Coronary artery (tissue), 2 donors: ENCODE data around the gene UPF1.

Source experiments
- DNase-seq: peaks from one replicate; pipeline ENCODE4 v3.0.0-alpha.2; 2017; ENCODE audit warnings: low spot score
- H3K27ac ChIP-seq, 2 donors: fragments of 200-600 bp; sonication (generic); one replicate each; pipeline ENCODE4 v1.5.1; 2016 to 2019
- H3K4me3 ChIP-seq: fragments of 200-600 bp; sonication (generic); 2 replicates; pipeline ENCODE4 v1.5.1; 2016; ENCODE audit warnings: mild to moderate bottlenecking, moderate library complexity
- TF ChIP-seq, protein P1 (sequence below): fragments of 200-600 bp; sonication (generic); IDR thresholded peaks from one replicate; pipeline ENCODE4 v1.5.1; 2019; ENCODE audit warnings: antibody characterized with exemption

The UPF1 gene

DNA sequence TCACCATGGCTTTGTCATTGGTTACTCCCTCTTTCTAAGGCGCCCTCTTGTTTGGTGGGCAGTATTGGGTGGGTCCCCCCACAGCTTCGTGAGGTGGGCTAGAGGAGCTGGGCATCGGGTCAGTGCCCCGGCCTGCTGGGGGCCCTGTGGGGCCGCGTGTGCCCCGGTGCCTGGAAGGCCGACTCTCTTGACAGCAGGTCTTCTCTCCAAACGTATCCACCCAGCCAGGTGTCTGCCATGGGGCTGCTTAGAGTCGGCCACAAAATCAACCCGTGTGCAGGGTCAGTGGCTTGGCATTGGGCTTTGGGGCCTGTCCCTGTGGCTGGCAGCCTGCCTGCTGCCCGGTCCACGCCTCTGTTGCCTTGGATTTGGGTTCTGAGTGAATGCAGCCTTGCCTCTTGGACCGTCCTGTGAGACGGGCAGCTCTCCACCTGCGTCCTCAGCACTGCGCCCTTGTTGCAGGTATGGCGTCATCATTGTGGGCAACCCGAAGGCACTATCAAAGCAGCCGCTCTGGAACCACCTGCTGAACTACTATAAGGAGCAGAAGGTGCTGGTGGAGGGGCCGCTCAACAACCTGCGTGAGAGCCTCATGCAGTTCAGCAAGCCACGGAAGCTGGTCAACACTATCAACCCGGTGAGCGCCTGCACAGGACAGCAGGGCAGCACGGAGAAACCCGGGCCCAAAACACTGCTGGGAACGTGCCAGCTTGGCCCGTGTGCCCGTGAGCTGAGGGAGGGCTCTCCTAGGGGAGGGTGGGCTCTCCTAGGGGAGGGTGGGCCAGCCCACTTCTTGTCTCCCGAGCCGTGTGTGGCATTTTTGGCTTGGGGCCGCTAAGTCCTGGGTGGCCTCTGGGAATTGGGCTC is 31.4 kb downstream of the UPF1 start:
- no peak overlapping the region for H3K27ac ChIP-seq
- DNase-seq, result no peak
- H3K4me3 ChIP-seq, result no peak overlapping the region
- TF ChIP-seq, protein P1, sequence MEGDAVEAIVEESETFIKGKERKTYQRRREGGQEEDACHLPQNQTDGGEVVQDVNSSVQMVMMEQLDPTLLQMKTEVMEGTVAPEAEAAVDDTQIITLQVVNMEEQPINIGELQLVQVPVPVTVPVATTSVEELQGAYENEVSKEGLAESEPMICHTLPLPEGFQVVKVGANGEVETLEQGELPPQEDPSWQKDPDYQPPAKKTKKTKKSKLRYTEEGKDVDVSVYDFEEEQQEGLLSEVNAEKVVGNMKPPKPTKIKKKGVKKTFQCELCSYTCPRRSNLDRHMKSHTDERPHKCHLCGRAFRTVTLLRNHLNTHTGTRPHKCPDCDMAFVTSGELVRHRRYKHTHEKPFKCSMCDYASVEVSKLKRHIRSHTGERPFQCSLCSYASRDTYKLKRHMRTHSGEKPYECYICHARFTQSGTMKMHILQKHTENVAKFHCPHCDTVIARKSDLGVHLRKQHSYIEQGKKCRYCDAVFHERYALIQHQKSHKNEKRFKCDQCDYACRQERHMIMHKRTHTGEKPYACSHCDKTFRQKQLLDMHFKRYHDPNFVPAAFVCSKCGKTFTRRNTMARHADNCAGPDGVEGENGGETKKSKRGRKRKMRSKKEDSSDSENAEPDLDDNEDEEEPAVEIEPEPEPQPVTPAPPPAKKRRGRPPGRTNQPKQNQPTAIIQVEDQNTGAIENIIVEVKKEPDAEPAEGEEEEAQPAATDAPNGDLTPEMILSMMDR, result no peak

DNA sequence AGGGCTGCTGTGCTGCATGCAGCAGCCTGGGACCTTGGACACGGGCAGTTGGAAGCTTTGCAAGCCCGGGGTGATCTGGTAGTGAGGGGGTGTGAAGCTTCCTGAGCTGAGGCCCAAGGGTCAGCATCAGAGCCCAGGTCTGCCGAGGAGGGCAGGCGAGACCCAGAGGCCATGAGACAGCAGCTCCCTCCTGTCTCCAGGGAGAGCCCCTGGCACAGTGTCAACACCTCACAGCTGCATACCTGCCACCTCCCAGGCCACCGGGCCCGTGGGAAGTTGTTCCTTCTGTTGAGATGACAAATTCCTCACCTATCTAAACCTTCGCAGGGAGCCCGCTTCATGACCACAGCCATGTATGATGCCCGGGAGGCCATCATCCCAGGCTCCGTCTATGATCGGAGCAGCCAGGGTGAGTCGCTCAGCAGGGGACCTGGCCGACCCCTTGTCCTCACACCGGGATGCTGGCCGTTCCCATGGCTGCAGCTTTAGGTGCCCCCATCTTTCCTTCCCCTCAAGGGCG is 32.1 kb downstream of the UPF1 start:
- no peak overlapping the region for H3K27ac ChIP-seq
- no peak for DNase-seq
- no peak overlapping the region for H3K4me3 ChIP-seq
- TF ChIP-seq, protein P1, result no peak

DNA sequence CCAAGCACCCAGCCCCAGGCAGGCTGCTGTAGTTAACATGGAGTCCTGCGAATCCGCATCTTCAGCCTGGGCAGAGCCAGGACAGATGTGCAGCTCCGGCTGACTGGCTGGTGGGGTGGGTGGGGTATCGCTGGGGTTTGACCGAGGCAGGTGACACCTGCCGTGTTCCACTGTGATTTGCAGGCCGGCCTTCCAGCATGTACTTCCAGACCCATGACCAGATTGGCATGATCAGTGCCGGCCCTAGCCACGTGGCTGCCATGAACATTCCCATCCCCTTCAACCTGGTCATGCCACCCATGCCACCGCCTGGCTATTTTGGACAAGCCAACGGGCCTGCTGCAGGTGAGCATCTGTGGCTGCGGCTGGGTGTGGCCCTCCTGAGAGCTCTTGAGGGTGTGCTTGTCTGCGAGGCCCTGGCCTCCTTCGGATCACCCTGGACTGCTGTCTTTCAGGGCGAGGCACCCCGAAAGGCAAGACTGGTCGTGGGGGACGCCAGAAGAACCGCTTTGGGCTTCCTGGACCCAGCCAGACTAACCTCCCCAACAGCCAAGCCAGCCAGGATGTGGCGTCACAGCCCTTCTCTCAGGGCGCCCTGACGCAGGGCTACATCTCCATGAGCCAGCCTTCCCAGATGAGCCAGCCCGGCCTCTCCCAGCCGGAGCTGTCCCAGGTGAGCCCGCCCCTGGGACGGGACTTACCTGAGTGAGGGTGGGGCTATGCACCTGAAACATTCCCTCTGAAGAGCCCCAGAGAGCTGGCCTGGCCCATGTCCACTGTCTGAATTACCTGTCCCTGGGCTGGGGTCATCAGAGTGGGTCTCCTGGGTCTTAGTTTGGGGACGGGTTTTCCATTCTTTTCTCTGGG is 33.6 kb downstream of the UPF1 start:
- no peak for DNase-seq
- no peak overlapping the region for H3K27ac ChIP-seq
- no peak overlapping the region for H3K4me3 ChIP-seq
- TF ChIP-seq, protein P1, result no peak

DNA sequence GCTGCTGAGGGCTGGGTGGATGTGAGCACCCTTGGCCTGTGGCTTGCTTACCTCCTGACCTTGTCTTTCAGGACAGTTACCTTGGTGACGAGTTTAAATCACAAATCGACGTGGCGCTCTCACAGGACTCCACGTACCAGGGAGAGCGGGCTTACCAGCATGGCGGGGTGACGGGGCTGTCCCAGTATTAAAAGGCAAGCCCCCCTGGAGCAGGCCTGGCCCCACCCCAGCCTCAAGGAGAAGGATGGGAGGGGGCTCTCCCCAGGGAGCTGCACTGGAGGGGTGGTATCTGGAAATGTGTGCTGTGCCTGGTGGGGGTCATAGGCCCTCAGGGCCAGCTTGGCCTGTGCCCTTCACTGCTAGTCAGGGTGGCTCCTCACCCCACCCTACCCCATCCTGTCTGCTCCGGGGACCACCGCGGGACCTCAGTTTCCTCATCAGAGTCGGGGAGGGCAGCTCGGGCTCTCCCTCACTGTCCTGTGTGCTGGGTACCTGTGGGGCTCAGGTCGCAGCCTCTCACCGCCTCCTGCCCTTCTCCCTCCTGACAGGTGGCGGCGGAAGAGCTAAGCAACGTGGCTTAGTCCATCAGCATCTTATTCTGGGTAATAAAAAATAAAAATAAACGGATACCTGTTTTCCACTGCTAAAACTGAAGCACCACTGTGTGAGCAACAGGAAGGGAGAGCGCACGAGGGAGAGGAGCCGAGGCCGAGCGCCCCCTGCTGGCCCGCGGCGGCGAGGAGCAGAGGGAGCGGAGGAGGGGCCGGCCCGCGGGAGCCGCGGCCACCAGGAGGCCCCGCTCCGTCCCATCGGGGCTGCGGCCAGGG is 34.4 kb downstream of the UPF1 start:
- TF ChIP-seq, protein P1, result peak; percentile 96
- Histone ChIP-seq H3K27ac (no peak overlapping the region), H3K4me3 (no peak overlapping the region)
- no peak for DNase-seq

DNA sequence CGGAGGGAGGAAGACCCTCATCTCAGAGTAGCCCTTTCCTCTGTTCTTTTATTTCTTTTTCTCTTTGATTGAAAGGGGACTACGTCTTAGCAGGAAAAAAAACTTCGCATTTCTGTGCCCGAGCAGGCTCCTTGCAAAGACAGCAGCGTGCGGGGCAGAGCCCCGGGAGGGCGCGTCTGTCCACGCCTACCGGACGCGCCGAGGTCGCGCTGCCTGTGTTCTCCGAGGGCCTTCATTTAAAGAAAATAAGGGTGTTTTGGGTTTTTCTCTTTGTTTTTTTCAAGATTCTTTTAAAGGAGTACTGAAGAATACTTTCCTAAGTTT is 35.0 kb downstream of the UPF1 start:
- no peak overlapping the region for H3K27ac ChIP-seq
- no peak for DNase-seq
- no peak overlapping the region for H3K4me3 ChIP-seq
- TF ChIP-seq, protein P1, result no peak

GRCh38 chr19:18867199-18867598 is 35.4 kb downstream of the UPF1 start:
- Histone ChIP-seq H3K4me3 (no peak overlapping the region), H3K27ac (no peak overlapping the region)
- DNase-seq, result no peak
- TF ChIP-seq, protein P1, result no peak
